PC-9 (cell line): ENCODE results near the gene MED27.

Experiments used
- EZH2 ChIP-seq: fragments of 200-600 bp; sonication (generic); IDR thresholded peaks from 2 replicates; pipeline ENCODE4 v1.8.0; 2017; ENCODE audit warnings: antibody characterized with exemption, low read depth
- TF ChIP-seq, protein P1 (sequence below): fragments of 200-600 bp; sonication (generic); conservative IDR thresholded peaks from 2 replicates; pipeline ENCODE4 v1.6.1; 2017; ENCODE audit warnings: mixed run types, antibody characterized with exemption, mild to moderate bottlenecking, moderate library complexity

GRCh38 chr9:132040808-132041207 is 38.9 kb downstream of the MED27 start:
- TF ChIP-seq, protein P1, sequence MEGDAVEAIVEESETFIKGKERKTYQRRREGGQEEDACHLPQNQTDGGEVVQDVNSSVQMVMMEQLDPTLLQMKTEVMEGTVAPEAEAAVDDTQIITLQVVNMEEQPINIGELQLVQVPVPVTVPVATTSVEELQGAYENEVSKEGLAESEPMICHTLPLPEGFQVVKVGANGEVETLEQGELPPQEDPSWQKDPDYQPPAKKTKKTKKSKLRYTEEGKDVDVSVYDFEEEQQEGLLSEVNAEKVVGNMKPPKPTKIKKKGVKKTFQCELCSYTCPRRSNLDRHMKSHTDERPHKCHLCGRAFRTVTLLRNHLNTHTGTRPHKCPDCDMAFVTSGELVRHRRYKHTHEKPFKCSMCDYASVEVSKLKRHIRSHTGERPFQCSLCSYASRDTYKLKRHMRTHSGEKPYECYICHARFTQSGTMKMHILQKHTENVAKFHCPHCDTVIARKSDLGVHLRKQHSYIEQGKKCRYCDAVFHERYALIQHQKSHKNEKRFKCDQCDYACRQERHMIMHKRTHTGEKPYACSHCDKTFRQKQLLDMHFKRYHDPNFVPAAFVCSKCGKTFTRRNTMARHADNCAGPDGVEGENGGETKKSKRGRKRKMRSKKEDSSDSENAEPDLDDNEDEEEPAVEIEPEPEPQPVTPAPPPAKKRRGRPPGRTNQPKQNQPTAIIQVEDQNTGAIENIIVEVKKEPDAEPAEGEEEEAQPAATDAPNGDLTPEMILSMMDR, result no peak
- TF ChIP-seq EZH2, result no peak
